ENCODE results near the gene CLCA1. TPM values are rescaled to one million over a fixed set of nuclear protein-coding genes. Genes with fewer than 3 reads are reported as not detected.

CLCA1 gene
- total RNA-seq, 1 experiment from 2014 or later: not detected

GRCh38 chr1:86471291-86471690 lies 2.6 kb downstream of the CLCA1 start:
- Histone ChIP-seq H3K9me3 (ENCODE audit: low read depth, low read length, poor library complexity, severe bottlenecking) (no peaks in the 10 kb centered on the region), H3K27ac (ENCODE audit: low read depth, low read length, poor library complexity, severe bottlenecking) (no peak overlapping the region), H3K36me3 (ENCODE audit: insufficient read depth, low read length, poor library complexity, severe bottlenecking) (no peaks in the 10 kb centered on the region), H3K4me1 (ENCODE audit: insufficient read depth, low read length, poor library complexity, severe bottlenecking) (no peaks in the 10 kb centered on the region), H3K4me3 (ENCODE audit: low read depth, low read length, poor library complexity, severe bottlenecking) (no peak overlapping the region), H3K27me3 (replicated peaks; ENCODE audit: insufficient read depth, low read depth, low read length, poor library complexity) (no peaks in the 10 kb centered on the region)
- ChIA-PET CTCF (no interaction called here), POLR2A (ENCODE audit: low non-redundant PET) (no interaction called here)
- intact Hi-C loops (cut with micrococcal nuclease; ENCODE audit: unreplicated experiment): loop anchor here (5.0 to 10.0 kb wide), 2 partner anchors 36 to 274 kb away; no protein-coding TSS in a partner anchor
- no TSS peak for BruUV-seq (replicated peaks)
- no peak for TF ChIP-seq EZH2 (IDR thresholded peaks at IDR 0.05; ENCODE audit: borderline replicate concordance, low read depth, low read length, poor library complexity, severe bottlenecking)
- TF ChIP-seq, protein P1, sequence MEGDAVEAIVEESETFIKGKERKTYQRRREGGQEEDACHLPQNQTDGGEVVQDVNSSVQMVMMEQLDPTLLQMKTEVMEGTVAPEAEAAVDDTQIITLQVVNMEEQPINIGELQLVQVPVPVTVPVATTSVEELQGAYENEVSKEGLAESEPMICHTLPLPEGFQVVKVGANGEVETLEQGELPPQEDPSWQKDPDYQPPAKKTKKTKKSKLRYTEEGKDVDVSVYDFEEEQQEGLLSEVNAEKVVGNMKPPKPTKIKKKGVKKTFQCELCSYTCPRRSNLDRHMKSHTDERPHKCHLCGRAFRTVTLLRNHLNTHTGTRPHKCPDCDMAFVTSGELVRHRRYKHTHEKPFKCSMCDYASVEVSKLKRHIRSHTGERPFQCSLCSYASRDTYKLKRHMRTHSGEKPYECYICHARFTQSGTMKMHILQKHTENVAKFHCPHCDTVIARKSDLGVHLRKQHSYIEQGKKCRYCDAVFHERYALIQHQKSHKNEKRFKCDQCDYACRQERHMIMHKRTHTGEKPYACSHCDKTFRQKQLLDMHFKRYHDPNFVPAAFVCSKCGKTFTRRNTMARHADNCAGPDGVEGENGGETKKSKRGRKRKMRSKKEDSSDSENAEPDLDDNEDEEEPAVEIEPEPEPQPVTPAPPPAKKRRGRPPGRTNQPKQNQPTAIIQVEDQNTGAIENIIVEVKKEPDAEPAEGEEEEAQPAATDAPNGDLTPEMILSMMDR (conservative IDR thresholded peaks at IDR 0.05; ENCODE audit: low read depth, low read length): no peak
- no peak for DNase-seq (ENCODE audit: low spot score)

DNA sequence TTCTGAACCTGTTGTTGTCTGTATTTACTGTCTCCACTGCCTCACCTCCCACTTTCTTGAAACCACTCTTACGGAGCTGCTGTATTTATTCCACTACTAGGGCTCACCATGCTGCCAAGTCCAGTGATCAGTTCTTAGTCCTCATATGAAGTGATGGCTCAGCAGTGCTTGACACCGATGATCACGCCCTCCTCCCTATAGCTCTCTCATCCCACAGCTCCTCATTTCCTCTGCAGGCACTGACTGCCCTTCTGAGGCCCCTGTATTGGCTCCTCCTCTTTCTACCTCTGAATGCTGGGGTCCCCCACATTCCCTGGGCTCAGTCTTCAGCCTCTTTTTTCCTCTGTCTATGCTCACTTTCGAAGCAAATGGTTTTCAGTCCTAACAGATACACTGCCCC lies 3.4 kb downstream of the CLCA1 start:
- no peaks in the 10 kb centered on the region for H3K9me3 ChIP-seq (ENCODE audit: low read depth, low read length, poor library complexity, severe bottlenecking)
- no peak for DNase-seq (ENCODE audit: low spot score)
- no peaks in the 10 kb centered on the region for H3K4me1 ChIP-seq (ENCODE audit: insufficient read depth, low read length, poor library complexity, severe bottlenecking)
- TF ChIP-seq EZH2 (IDR thresholded peaks at IDR 0.05; ENCODE audit: borderline replicate concordance, low read depth, low read length, poor library complexity, severe bottlenecking): no peak
- TF ChIP-seq, protein P1 (conservative IDR thresholded peaks at IDR 0.05; ENCODE audit: low read depth, low read length): no peak
- no TSS peak for BruUV-seq (replicated peaks)
- no peaks in the 10 kb centered on the region for H3K36me3 ChIP-seq (ENCODE audit: insufficient read depth, low read length, poor library complexity, severe bottlenecking)
- ChIA-PET POLR2A (ENCODE audit: low non-redundant PET) (no interaction called here), CTCF (interaction anchor here (0.6 kb wide), 1 partner anchor 32 kb away, joined by 4 read pairs; no protein-coding TSS in a partner anchor)
- no peak overlapping the region for H3K4me3 ChIP-seq (ENCODE audit: low read depth, low read length, poor library complexity, severe bottlenecking)
- H3K27me3 ChIP-seq (replicated peaks; ENCODE audit: insufficient read depth, low read depth, low read length, poor library complexity): no peaks in the 10 kb centered on the region
- H3K27ac ChIP-seq (ENCODE audit: low read depth, low read length, poor library complexity, severe bottlenecking): no peak overlapping the region
- intact Hi-C loops (cut with micrococcal nuclease; ENCODE audit: unreplicated experiment): loop anchor here (5.0 to 10.0 kb wide), 2 partner anchors 35 to 273 kb away; no protein-coding TSS in a partner anchor

DNA sequence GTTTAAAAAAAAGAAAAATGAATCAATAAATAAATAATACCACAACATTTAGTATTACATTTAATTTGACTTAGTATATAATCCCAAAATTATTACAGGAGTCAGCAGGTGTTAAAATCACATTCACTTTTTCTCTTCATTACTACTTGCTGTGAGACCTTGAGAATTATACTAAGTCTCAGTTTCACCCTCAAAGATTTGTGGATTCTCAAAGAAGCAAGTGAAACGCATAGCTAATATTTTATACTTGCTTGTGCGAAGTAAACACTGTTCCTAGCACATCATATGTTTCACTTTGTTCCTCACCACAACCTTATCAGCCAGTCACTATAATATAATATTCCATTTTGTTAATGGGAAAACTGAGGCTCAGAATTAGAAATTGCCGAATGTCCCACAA lies 4.0 kb downstream of the CLCA1 start:
- BruUV-seq (replicated peaks): no TSS peak
- H3K9me3 ChIP-seq (ENCODE audit: low read depth, low read length, poor library complexity, severe bottlenecking): no peaks in the 10 kb centered on the region
- intact Hi-C loops (cut with micrococcal nuclease; ENCODE audit: unreplicated experiment): loop anchor here (5.0 to 10.0 kb wide), 2 partner anchors 35 to 272 kb away; no protein-coding TSS in a partner anchor
- TF ChIP-seq, protein P1 (conservative IDR thresholded peaks at IDR 0.05; ENCODE audit: low read depth, low read length): no peak
- TF ChIP-seq EZH2 (IDR thresholded peaks at IDR 0.05; ENCODE audit: borderline replicate concordance, low read depth, low read length, poor library complexity, severe bottlenecking): no peak
- no peak overlapping the region for H3K4me3 ChIP-seq (ENCODE audit: low read depth, low read length, poor library complexity, severe bottlenecking)
- DNase-seq (ENCODE audit: low spot score): no peak
- no peaks in the 10 kb centered on the region for H3K4me1 ChIP-seq (ENCODE audit: insufficient read depth, low read length, poor library complexity, severe bottlenecking)
- POLR2A ChIA-PET (ENCODE audit: low non-redundant PET): no interaction called here
- no peaks in the 10 kb centered on the region for H3K27me3 ChIP-seq (replicated peaks; ENCODE audit: insufficient read depth, low read depth, low read length, poor library complexity)
- CTCF ChIA-PET: interaction anchor here (0.6 to 2.4 kb wide), 2 partner anchors 31 to 35 kb away, joined by 4 to 6 read pairs; no protein-coding TSS in a partner anchor
- no peak overlapping the region for H3K27ac ChIP-seq (ENCODE audit: low read depth, low read length, poor library complexity, severe bottlenecking)
- no peaks in the 10 kb centered on the region for H3K36me3 ChIP-seq (ENCODE audit: insufficient read depth, low read length, poor library complexity, severe bottlenecking)
